Bronchial epithelial cell (primary cell): ENCODE results near the gene KCNJ5. TPM values are rescaled to one million over a fixed set of nuclear protein-coding genes. Genes with fewer than 3 reads are reported as not detected.

Experiments used
- DNase-seq: peaks from one replicate; pipeline ENCODE4 v3.0.0-alpha.2; 2010; ENCODE audit warnings: low read depth
- FAIRE-seq: peaks from 2 replicates; lab custom pipeline; 2011; peaks lifted over from hg19 to GRCh38; lab: Jason Lieb, UNC
- H3K27me3 ChIP-seq: 2 replicates; pipeline ENCODE4 v1.5.1; 2011; ENCODE audit warnings: low read length; ENCODE audit not compliant: control insufficient read depth, insufficient read depth
- H3K36me3 ChIP-seq: 2 replicates; pipeline ENCODE4 v1.5.1; 2011; ENCODE audit warnings: low read length; ENCODE audit not compliant: control insufficient read depth, insufficient read depth
- H3K4me3 ChIP-seq: 2 replicates; pipeline ENCODE4 v1.5.1; 2011; ENCODE audit warnings: mild to moderate bottlenecking, low read depth, low read length, control low read depth
- total RNA-seq: library from RNA; depleted of rRNA; stranded (reverse); fragments of >200 nt; gene quantifications from 2 replicates; pipeline ENCODE4 v1.2.1, GENCODE V29; 2014
- TF ChIP-seq, protein P1 (sequence below): IDR thresholded peaks from 2 replicates; pipeline ENCODE4 v1.5.1; 2011; ENCODE audit warnings: mild to moderate bottlenecking, moderate library complexity, low read length, control low read depth, inconsistent platforms; ENCODE audit not compliant: insufficient read depth, severe bottlenecking

The KCNJ5 gene
- total RNA-seq, 1 donor from 2014 or later = 13.2 TPM

GRCh38 chr11:128901653-128902514 is 10.7 kb downstream of the KCNJ5 start:
- Histone ChIP-seq H3K27me3 (no peaks in the 10 kb centered on the region), H3K4me3 (no peak overlapping the region), H3K36me3 (peaks cover 5% of the 10 kb centered on the region)
- DNase-seq (no peak), FAIRE-seq (no peak)
- TF ChIP-seq, protein P1, sequence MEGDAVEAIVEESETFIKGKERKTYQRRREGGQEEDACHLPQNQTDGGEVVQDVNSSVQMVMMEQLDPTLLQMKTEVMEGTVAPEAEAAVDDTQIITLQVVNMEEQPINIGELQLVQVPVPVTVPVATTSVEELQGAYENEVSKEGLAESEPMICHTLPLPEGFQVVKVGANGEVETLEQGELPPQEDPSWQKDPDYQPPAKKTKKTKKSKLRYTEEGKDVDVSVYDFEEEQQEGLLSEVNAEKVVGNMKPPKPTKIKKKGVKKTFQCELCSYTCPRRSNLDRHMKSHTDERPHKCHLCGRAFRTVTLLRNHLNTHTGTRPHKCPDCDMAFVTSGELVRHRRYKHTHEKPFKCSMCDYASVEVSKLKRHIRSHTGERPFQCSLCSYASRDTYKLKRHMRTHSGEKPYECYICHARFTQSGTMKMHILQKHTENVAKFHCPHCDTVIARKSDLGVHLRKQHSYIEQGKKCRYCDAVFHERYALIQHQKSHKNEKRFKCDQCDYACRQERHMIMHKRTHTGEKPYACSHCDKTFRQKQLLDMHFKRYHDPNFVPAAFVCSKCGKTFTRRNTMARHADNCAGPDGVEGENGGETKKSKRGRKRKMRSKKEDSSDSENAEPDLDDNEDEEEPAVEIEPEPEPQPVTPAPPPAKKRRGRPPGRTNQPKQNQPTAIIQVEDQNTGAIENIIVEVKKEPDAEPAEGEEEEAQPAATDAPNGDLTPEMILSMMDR = no peak

- FAIRE-seq (no peak), DNase-seq (peak; percentile 64)
- Histone ChIP-seq H3K36me3 (peaks cover 5% of the 10 kb centered on the region), H3K4me3 (no peak overlapping the region), H3K27me3 (no peaks in the 10 kb centered on the region)
- TF ChIP-seq, protein P1 = no peak
These were observed 11.4 kb downstream of the KCNJ5 start for GRCh38 chr11:128902515-128903066.

GRCh38 chr11:128903248-128904061 is 12.3 kb downstream of the KCNJ5 start:
- H3K27me3 ChIP-seq = no peaks in the 10 kb centered on the region
- DNase-seq (peak; percentile 86), FAIRE-seq (peak; percentile 95)
- H3K36me3 ChIP-seq = peaks cover 5% of the 10 kb centered on the region
- no peak overlapping the region for H3K4me3 ChIP-seq
- TF ChIP-seq, protein P1 = no peak

GRCh38 chr11:128904303-128904655 is 13.1 kb downstream of the KCNJ5 start:
- no peak for DNase-seq

DNA sequence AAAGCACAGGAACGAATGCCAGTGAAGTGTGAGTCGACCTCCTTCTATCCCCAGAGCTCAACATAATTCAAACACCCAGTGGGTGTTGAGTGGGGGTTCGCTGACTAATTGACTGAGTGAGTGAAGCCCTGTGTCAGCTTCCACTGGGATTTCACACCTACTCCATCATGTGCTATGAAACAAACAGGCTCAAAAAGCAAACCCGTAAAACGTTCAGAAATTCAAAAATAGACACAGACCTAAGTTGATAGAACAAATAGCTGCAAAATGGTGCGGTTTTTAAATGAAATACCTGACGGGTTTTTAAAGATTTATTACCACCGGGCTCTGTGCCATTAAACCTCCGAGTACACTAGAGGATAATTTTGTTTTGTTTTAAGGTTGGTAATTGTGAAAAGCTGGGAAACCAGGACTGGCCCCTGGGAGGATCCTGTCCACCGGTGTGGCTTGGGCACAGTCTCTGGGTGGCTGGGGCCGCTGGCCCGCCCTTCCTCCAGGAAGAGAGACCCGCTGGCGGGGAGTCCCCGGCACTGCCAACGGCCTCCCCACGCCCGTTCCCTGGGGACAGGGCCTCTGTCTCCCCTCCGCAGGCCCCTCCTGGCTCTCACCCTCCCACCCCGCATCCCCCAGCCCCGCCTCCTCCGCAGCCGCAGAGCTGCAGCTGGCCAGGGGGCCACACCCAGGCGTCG is 13.6 kb downstream of the KCNJ5 start:
- Histone ChIP-seq H3K27me3 (no peaks in the 10 kb centered on the region), H3K36me3 (peaks cover 5% of the 10 kb centered on the region), H3K4me3 (peak overlapping the region; percentile 50)
- FAIRE-seq (no peak), DNase-seq (no peak)
- TF ChIP-seq, protein P1 = no peak

More at GRCh38 chr11:128904303-128904655, 13.1 kb downstream of the KCNJ5 start:
- H3K36me3 ChIP-seq = peaks cover 5% of the 10 kb centered on the region
- TF ChIP-seq, protein P1 = no peak
- no peak overlapping the region for H3K4me3 ChIP-seq
- H3K27me3 ChIP-seq = no peaks in the 10 kb centered on the region
- peak; percentile 28 for FAIRE-seq
